ENCODE measurements around the gene PTCD3.

Gene PTCD3

GRCh38 chr2:86147793-86148192, 41.8 kb downstream of the PTCD3 start:
- DNase-seq, result no peak

DNA sequence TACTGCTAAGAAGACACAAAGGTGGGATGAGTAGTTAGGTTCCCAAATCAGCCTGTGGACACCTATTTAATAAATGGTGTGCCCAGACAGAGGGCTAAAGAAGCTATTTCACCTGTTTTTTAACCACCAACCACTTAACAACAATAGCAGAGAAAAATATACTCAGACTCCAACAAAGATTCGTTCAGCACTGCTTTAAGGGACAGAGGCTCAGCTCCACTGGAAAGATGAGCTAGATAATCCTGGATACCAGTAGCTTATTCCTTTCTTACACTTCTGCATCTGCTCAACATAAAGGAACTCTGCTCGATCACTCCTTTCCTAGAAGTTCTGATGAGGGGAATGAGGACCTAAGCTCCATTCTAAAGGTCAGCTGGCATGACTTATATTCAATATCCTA, 44.5 kb downstream of the PTCD3 start:
- DNase-seq, result no peak

GRCh38 chr2:86157009-86157556, 51.0 kb downstream of the PTCD3 start:
- no peak for DNase-seq

DNA sequence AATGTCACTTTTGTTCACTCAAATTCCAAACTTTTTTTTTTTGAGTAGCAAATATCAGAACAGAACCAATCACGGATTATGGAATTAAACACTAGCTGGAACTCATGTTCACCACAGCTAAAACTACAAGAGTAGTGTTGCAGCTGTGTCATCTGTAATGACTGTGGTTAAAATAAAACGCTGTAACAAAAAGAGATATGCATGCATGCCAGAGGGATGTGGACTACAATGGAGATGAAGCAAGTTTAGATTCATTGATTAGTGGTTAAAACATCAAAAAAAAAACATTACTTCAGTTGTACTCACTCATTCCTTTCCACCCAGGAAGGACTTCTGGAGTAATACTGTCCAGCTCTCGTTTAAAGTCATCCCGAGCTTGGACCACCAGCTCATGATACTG, 52.3 kb downstream of the PTCD3 start:
- no peak for DNase-seq

- DNase-seq, result no peak
Observed at GRCh38 chr2:86160156-86160952, 54.3 kb downstream of the PTCD3 start.

GRCh38 chr2:86170449-86170848, 64.4 kb downstream of the PTCD3 start:
- no peak for DNase-seq

DNA sequence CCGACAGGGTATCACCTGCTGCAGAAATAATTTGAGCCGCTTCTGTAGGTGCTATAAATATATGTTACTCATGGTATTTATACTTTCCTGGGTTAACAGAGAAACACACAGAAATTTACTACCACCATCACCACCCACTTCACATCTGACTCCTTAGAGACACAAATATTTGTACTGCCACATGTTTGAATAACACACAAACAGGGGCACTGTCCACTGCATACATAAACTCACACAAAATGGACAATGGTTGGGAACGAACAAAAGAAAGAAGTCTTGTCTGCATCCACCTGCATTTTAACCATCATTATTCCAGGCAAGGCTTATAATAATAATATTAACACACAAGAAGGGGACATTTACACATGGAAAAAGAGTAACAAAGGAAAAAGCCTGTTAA, 65.3 kb downstream of the PTCD3 start:
- no peak for DNase-seq

- DNase-seq, result no peak
Observed at GRCh38 chr2:86172610-86173009, 66.6 kb downstream of the PTCD3 start.

DNA sequence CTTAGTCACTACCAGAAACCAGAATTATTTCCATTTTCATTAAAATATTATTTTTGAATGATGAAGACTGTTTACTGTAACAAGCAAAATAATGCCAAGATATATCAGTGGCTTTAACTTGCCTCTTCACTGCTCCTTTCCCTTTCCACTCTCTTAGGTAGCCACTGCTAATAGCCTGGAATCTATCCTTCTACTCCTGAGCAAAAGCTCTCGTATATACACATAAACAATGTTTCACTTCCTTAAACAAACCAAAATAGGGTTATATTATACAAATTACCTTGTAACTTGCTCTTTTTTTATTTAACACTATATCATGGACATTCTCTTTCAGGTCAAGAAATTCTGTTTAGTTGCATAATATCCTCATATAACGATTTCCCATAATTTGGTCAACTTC, 68.4 kb downstream of the PTCD3 start:
- no peak for DNase-seq

GRCh38 chr2:86175828-86176227, 69.8 kb downstream of the PTCD3 start:
- DNase-seq, result no peak

DNA sequence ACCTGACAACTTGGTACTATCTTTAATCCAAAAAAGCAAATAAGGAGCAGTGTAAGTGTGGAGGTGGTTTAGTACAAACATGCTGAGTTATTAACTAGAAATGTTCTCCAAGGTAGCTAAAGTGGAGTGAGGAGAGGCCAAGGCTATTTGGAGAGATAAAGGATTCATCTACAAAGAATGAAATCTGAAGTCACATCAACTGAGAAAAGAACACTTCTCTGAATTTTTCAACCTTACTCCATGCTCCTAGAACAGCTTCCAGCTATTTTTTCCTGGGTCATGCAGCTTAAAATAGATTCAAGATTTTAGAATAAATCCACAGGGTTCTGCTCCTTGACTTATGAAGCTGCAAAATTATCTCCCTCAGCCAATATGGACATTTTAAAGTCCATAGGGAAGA, 70.6 kb downstream of the PTCD3 start:
- DNase-seq, result no peak

GRCh38 chr2:86185517-86186212, 79.6 kb downstream of the PTCD3 start:
- DNase-seq, result no peak

DNA sequence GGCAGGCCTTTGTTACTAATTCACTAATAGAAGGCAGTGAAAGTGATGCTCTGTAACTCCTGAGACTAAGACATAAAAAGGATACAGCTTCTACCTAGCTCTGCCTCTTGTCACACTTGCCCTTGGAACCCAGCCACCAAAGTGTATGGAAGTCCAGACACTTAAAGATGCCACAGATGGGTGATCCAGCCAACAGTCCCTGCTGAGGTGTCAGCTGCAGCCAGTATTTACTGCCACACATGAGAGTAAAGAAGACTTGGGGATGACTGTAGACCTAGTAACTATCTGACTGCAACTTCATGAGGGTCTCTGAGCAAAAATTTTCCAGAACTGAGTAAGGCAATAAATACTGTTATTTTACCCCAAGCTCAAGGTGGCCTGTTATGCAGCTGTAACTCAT, 80.4 kb downstream of the PTCD3 start:
- no peak for DNase-seq

DNA sequence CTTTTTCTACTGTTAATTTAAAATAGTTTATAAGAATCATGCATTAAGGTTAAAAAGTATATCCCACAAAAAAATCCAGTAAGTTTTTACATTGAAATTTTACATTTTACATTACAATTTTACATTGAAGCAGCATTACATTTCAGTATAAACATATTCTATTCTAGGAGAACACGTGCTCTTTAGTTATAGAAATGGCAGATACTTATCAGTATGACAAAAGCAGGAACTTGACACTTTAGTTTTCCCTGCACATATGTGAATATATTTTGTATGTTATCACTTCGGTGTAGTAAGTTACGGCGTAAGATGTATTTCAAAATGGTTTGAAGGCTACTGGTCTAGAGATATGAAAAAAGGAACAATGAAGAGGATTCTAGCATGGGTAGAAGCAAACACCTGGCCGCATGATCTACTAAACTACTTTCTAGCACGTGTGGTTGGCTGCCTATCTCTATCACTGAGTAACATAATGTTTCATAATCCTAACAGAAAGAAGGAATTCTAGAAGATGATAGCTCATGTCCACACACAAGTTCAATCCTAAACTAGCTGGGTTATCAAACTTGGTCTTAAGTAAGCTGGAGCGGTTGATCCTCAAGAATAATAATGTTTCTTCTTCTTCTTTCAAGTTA, 83.9 kb downstream of the PTCD3 start:
- DNase-seq, result no peak

Data from midbrain (tissue), 1 donor.